GM12878 (cell line): Measurements from ENCODE around the gene UNCX. TPM values are rescaled to one million over a fixed set of nuclear protein-coding genes. Genes with fewer than 3 reads are reported as not detected.

Experiments
- ATAC-seq: fragments of 200-7000 bp; cut with Tn5 transposase; 3 replicates; pipeline ENCODE4 v1.9.1; 2020; ENCODE audit warnings: mild to moderate bottlenecking, moderate library complexity
- BruUV-seq: library from RNA; stranded (reverse); fragments of 400-500 nt; replicated peaks from 2 replicates; lab custom pipeline; 2021; lab: Mats Ljungman, UMichigan
- CTCF ChIA-PET: fragments of 300-600 bp; sonication (Branson Sonifier 250); formaldehyde crosslinking; extraction: SDS; loops from one replicate; lab custom pipeline; 2021; ENCODE audit warnings: inconsistent platforms; lab: Yijun Ruan, JAX
- POLR2A ChIA-PET: fragments of 350-600 bp; formaldehyde crosslinking; extraction: SDS; loops from one replicate; lab custom pipeline; 2021; ENCODE audit warnings: inconsistent platforms; lab: Charles Lee
- RAD21 ChIA-PET: fragments of 300-600 bp; sonication (Branson Sonifier 250); formaldehyde crosslinking; loops from one replicate; lab custom pipeline; 2023; ENCODE audit warnings: antibody characterized with exemption; ENCODE audit not compliant: unreplicated experiment; lab: Charles Lee
- SMC1A ChIA-PET: fragments of 300-600 bp; sonication (Branson Sonifier 250); formaldehyde crosslinking; loops from one replicate; lab custom pipeline; 2023; ENCODE audit not compliant: unreplicated experiment, uncharacterized antibody; lab: Charles Lee
- DNase-seq: peaks from one replicate; pipeline ENCODE4 v3.0.0-alpha.2; 2011; ENCODE audit warnings: low read depth, low spot score
- FAIRE-seq: peaks from 3 replicates; lab custom pipeline; 2011; peaks lifted over from hg19 to GRCh38; lab: Jason Lieb, UNC
- H2AFZ ChIP-seq: 2 replicates; pipeline ENCODE4 v1.6.0; 2011; ENCODE audit warnings: low read depth, low read length, control low read depth; ENCODE audit not compliant: control insufficient read depth
- H3K27ac ChIP-seq: 2 replicates; pipeline ENCODE4 v1.5.1; 2011; ENCODE audit warnings: control low read depth; ENCODE audit not compliant: control insufficient read depth, insufficient read depth
- H3K27me3 ChIP-seq, 2 experiments: replicated peaks in 1 of 2; 2 replicates each; pipeline versions ENCODE4 v1.6.0 to v1.6.1; 2011; ENCODE audit warnings: low read length in 1 of 2; ENCODE audit not compliant: control insufficient read depth in 2 of 2, insufficient read depth in 2 of 2
- H3K36me3 ChIP-seq, 2 experiments: 2 replicates each; pipeline ENCODE4 v1.5.1; 2011; ENCODE audit warnings: low read length in 1 of 2; ENCODE audit not compliant: control insufficient read depth in 2 of 2, insufficient read depth in 2 of 2
- H3K4me1 ChIP-seq: 2 replicates; pipeline ENCODE4 v1.6.1; 2011; ENCODE audit warnings: mild to moderate bottlenecking, low read length, moderate library complexity, mixed read lengths; ENCODE audit not compliant: control insufficient read depth, insufficient read depth
- H3K4me2 ChIP-seq: 2 replicates; pipeline ENCODE4 v1.6.0; 2011; ENCODE audit warnings: control low read depth; ENCODE audit not compliant: control insufficient read depth, insufficient read depth
- H3K4me3 ChIP-seq: fragments of 200-600 bp; sonication (generic); 2 replicates; pipeline ENCODE4 v1.5.1; 2016
- H3K79me2 ChIP-seq: 2 replicates; pipeline ENCODE4 v1.6.0; 2011; ENCODE audit warnings: low read length; ENCODE audit not compliant: control insufficient read depth, insufficient read depth
- H3K9ac ChIP-seq: 2 replicates; pipeline ENCODE4 v1.8.0; 2011; ENCODE audit warnings: low read length, control low read depth, mixed read lengths; ENCODE audit not compliant: control insufficient read depth, insufficient read depth
- H3K9me3 ChIP-seq: replicated peaks from 3 replicates; pipeline ENCODE4 v1.5.1; 2011; ENCODE audit warnings: mild to moderate bottlenecking, low read length; ENCODE audit not compliant: control insufficient read depth, insufficient read depth
- H4K20me1 ChIP-seq: 2 replicates; pipeline ENCODE4 v1.6.0; 2011; ENCODE audit not compliant: control insufficient read depth, insufficient read depth
- ATF2 ChIP-seq: IDR thresholded peaks from 2 replicates; pipeline ENCODE4 v1.6.1; 2012; ENCODE audit warnings: low read length, inconsistent platforms
- CBFB ChIP-seq: IDR thresholded peaks from 2 replicates; pipeline ENCODE4 v1.6.1; 2016; ENCODE audit warnings: antibody characterized with exemption, low read depth
- CEBPZ ChIP-seq: fragments of 150-350 bp; IDR thresholded peaks from 2 replicates; pipeline ENCODE4 v1.6.1; 2016; ENCODE audit warnings: low read depth, low read length
- MTA2 ChIP-seq: fragments of 450-650 bp; IDR thresholded peaks from 2 replicates; pipeline ENCODE4 v1.6.1; 2016; ENCODE audit warnings: low read depth, mild to moderate bottlenecking, moderate library complexity
- NFYB ChIP-seq: IDR thresholded peaks from 2 replicates; pipeline ENCODE4 v1.6.1; 2011; ENCODE audit warnings: low read depth, mild to moderate bottlenecking, low read length, improper control_type of control experiment, moderate library complexity; ENCODE audit not compliant: insufficient read depth
- NR2F1 ChIP-seq: fragments of 450-650 bp; conservative IDR thresholded peaks from 2 replicates; pipeline ENCODE4 v1.6.1; 2017; ENCODE audit warnings: mild to moderate bottlenecking
- RAD51 ChIP-seq: fragments of 450-650 bp; IDR thresholded peaks from 2 replicates; pipeline ENCODE4 v1.6.1; 2016; ENCODE audit warnings: moderate library complexity, mild to moderate bottlenecking, inconsistent platforms
- SIN3A ChIP-seq: IDR thresholded peaks from 2 replicates; pipeline ENCODE4 v1.6.1; 2012; ENCODE audit warnings: low read depth, low read length, improper control_type of control experiment
- SMAD5 ChIP-seq: IDR thresholded peaks from 2 replicates; pipeline ENCODE4 v1.6.1; 2016; ENCODE audit warnings: antibody characterized with exemption, low read depth
- ZBTB40 ChIP-seq: fragments of 450-650 bp; IDR thresholded peaks from 2 replicates; pipeline ENCODE4 v1.6.1; 2016; ENCODE audit warnings: mild to moderate bottlenecking, moderate library complexity, borderline replicate concordance
- WGBS: methylation state at CpG from one replicate; pipeline ENCODE4 v1.1.6; 2016; ENCODE audit warnings: low lambda C conversion rate; ENCODE audit not compliant: insufficient replicate concordance, insufficient coverage; ENCODE audit errors: missing lambda C conversion rate; 5-methylcytosine and 5-hydroxymethylcytosine counted together
- in situ Hi-C: fragments of 300-500 bp; cut with MboI; formaldehyde crosslinking; loops from 9 replicates; pipeline ENCODE4 v1.14.3; 2018; ENCODE audit warnings: mixed read lengths
- intact Hi-C: fragments of 100-400 bp; cut with micrococcal nuclease; formaldehyde crosslinking; loops from one replicate; pipeline ENCODE4 v1.14.2; 2022; ENCODE audit not compliant: unreplicated experiment
- polyA plus RNA-seq, 11 experiments: library from polyadenylated mRNA; depleted of rRNA in 4 of 11; unstranded in 6 of 11; stranded (reverse) in 5 of 11; fragments of >200 nt; fragmentation: Nextera tagmentation in 4 of 11; fragmentation: Illumina TruSeq in 1 of 11; extraction: Ambion mirVana in 4 of 11; extraction: Trizol in 1 of 11; gene quantifications; 1 replicate in 1 of 11; 2 replicates in 10 of 11; pipeline versions ENCODE4 v1.2.1 to v1.2.3, GENCODE V29; 2011 to 2016; ENCODE audit warnings: inconsistent platforms in 2 of 11, missing spikeins in 2 of 11, low read depth in 1 of 11
- total RNA-seq, 4 experiments: library from RNA; depleted of rRNA in 3 of 4; stranded (reverse); fragments of >200 nt in 3 of 4; fragmentation: Illumina TruSeq in 1 of 4; extraction: Trizol in 1 of 4; gene quantifications; 2 replicates each; pipeline versions ENCODE4 v1.2.1 to v1.2.3, GENCODE V29; 2013 to 2021

UNCX gene
- total and polyA plus RNA-seq, 10 of the 15 experiments (the other 5 are each of a cell fraction or from before 2014, with no cell fraction given), result not detected

GRCh38 chr7:1271046-1271445 is 38.4 kb downstream of the UNCX start:
- ChIA-PET POLR2A (no interaction called here), RAD21 (no interaction called here), SMC1A (no interaction called here), CTCF (no interaction called here)
- in situ Hi-C loops, result no loop called here
- H4K20me1 ChIP-seq, result no peaks in the 10 kb centered on the region
- H3K79me2 ChIP-seq, result no peaks in the 10 kb centered on the region
- intact Hi-C loops, result no loop called here
- no peaks in the 10 kb centered on the region for H3K4me1 ChIP-seq
- ATAC-seq, result no peak
- H3K36me3 ChIP-seq, result no peaks in the 10 kb centered on the region
- no peak for FAIRE-seq
- no peak overlapping the region for H3K9ac ChIP-seq
- no peak overlapping the region for H3K27ac ChIP-seq
- BruUV-seq, result no TSS peak
- WGBS, result 69% methylated on average over 14 of the region's 14 CpGs
- H3K27me3 ChIP-seq, result no peaks in the 10 kb centered on the region
- no peak for TF ChIP-seq RAD51
- no peak for TF ChIP-seq SIN3A
- TF ChIP-seq CBFB, result no peak
- DNase-seq, result no peak
- H3K9me3 ChIP-seq, result peaks cover 2% of the 10 kb centered on the region; the same call in 2 of the 3 replicates
- H3K4me2 ChIP-seq, result no peak overlapping the region
- no peak overlapping the region for H2AFZ ChIP-seq
- no peak overlapping the region for H3K4me3 ChIP-seq

- DNase-seq, result no peak
- intact Hi-C loops, result no loop called here
- TF ChIP-seq MTA2 (no peak), SMAD5 (no peak), CEBPZ (no peak), NR2F1 (no peak), ATF2 (no peak), NFYB (no peak), ZBTB40 (no peak)
These were observed 39.0 kb downstream of the UNCX start for GRCh38 chr7:1271656-1272055.

More at GRCh38 chr7:1271656-1272055, 39.0 kb downstream of the UNCX start:
- ChIA-PET RAD21 (no interaction called here), CTCF (no interaction called here), POLR2A (no interaction called here), SMC1A (no interaction called here)
- ATAC-seq (no peak), FAIRE-seq (no peak)
- no peaks in the 10 kb centered on the region for H3K27me3 ChIP-seq
- no peak overlapping the region for H3K4me2 ChIP-seq
- in situ Hi-C loops, result no loop called here
- H3K27ac ChIP-seq, result no peak overlapping the region
- 68% methylated on average over 10 of the region's 14 CpGs for WGBS
- no peaks in the 10 kb centered on the region for H3K36me3 ChIP-seq
- peaks cover 2% of the 10 kb centered on the region; the same call in 2 of the 3 replicates for H3K9me3 ChIP-seq
- H3K79me2 ChIP-seq, result no peaks in the 10 kb centered on the region
- H2AFZ ChIP-seq, result no peak overlapping the region
- BruUV-seq, result no TSS peak
- H3K4me3 ChIP-seq, result no peak overlapping the region
- H4K20me1 ChIP-seq, result no peaks in the 10 kb centered on the region
- no peaks in the 10 kb centered on the region for H3K4me1 ChIP-seq
- no peak overlapping the region for H3K9ac ChIP-seq
